ENCODE measurements around the gene GAST. TPM values are rescaled to one million over a fixed set of nuclear protein-coding genes. Genes with fewer than 3 reads are reported as not detected.

GAST gene
- total and polyA plus RNA-seq, 9 of the 15 experiments (the other 6 are each of a cell fraction or from before 2014, with no cell fraction given): not detected

DNA sequence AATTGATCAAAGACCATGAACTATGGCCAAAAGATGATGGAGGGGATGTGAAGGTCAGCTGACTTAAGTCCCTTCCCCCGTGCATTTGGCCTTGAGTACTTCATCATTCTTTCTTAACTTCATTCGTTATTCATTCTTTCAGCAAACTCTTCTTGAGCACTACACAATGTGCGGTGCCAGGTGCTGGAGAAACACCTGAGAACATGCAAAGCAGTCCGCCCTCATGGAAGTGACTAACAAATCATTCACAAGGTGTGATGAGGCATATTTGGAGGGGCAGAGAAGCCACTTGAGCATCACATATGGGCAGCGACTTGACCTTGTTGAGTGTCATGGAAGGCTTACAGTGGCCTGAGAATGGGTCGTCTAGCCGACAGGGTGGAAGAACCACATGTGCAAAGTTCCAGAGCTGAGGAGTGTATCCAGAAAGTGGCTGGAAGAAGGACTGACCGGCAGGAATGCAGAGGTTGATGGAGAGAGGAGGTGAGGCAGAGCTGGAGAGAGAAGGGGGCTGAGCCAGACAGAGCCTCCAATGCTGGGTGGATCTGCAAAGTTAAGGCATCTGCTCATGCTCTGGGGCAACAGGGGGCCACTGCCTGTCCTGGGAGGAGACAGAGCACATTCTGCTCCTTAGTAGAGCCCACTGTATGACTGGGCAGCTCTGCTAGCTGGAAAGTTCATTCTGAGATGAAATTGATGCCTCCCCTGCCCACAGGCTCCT is 48.5 kb upstream of the GAST start:
- no peak overlapping the region for H3K4me2 ChIP-seq (ENCODE audit: insufficient read depth, low read length)
- ATAC-seq (no peak), DNase-seq (ENCODE audit: extremely low read depth in 1 of 4, low spot score in 3 of 4) (no peak), FAIRE-seq (no peak)
- no TSS peak for BruUV-seq (replicated peaks)
- intact Hi-C loops (cut with micrococcal nuclease) (loop anchor here (5.0 to 10.0 kb wide), 2 partner anchors 179 to 1046 kb away; partner anchors contain the start of genes KRT35 and KRT36), in situ Hi-C loops (cut with MboI) (loop anchor here (5.0 to 25.0 kb wide), 4 partner anchors 116 to 1051 kb away; no protein-coding TSS in a partner anchor)
- H3K4me3 ChIP-seq: no peak overlapping the region
- H3K27ac ChIP-seq (ENCODE audit: extremely low read depth, low read depth, low read length): no peak overlapping the region
- TF ChIP-seq ARNT (IDR thresholded peaks at IDR 0.05) (no peak), ADNP (tag; IDR thresholded peaks at IDR 0.05) (no peak), MCM5 (IDR thresholded peaks at IDR 0.05; ENCODE audit: low read depth) (no peak), GTF2A2 (tag; IDR thresholded peaks at IDR 0.05) (no peak), ZFP36 (IDR thresholded peaks at IDR 0.05; ENCODE audit: low read depth, low read length, partially characterized antibody) (no peak), POLR2AphosphoS5 (IDR thresholded peaks at IDR 0.05; ENCODE audit: control insufficient read depth, insufficient read depth, low read depth, low read length) (no peak), TSC22D4 (tag; IDR thresholded peaks at IDR 0.05) (no peak), ZNF79 (CRISPR knock-in tag; IDR thresholded peaks at IDR 0.05; ENCODE audit: low read depth) (no peak), RFX7 (CRISPR knock-in tag; IDR thresholded peaks at IDR 0.05) (no peak)
- TF ChIP-seq, protein P1, sequence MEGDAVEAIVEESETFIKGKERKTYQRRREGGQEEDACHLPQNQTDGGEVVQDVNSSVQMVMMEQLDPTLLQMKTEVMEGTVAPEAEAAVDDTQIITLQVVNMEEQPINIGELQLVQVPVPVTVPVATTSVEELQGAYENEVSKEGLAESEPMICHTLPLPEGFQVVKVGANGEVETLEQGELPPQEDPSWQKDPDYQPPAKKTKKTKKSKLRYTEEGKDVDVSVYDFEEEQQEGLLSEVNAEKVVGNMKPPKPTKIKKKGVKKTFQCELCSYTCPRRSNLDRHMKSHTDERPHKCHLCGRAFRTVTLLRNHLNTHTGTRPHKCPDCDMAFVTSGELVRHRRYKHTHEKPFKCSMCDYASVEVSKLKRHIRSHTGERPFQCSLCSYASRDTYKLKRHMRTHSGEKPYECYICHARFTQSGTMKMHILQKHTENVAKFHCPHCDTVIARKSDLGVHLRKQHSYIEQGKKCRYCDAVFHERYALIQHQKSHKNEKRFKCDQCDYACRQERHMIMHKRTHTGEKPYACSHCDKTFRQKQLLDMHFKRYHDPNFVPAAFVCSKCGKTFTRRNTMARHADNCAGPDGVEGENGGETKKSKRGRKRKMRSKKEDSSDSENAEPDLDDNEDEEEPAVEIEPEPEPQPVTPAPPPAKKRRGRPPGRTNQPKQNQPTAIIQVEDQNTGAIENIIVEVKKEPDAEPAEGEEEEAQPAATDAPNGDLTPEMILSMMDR (IDR thresholded peaks at IDR 0.05 in 2 of 3, conservative IDR thresholded peaks at IDR 0.05 in 1 of 3; ENCODE audit: insufficient read depth in 2 of 3, low read depth in 1 of 3, low read length in 3 of 3): no peak
- TF ChIP-seq, protein P2, sequence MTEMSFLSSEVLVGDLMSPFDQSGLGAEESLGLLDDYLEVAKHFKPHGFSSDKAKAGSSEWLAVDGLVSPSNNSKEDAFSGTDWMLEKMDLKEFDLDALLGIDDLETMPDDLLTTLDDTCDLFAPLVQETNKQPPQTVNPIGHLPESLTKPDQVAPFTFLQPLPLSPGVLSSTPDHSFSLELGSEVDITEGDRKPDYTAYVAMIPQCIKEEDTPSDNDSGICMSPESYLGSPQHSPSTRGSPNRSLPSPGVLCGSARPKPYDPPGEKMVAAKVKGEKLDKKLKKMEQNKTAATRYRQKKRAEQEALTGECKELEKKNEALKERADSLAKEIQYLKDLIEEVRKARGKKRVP (CRISPR knock-in tag; IDR thresholded peaks at IDR 0.05): no peak
- ChIA-PET POLR2A (interaction anchor here (0.7 to 12.5 kb wide), 8 partner anchors 15 to 859 kb away, joined by 3 to 124 read pairs (median 4); partner anchors contain the start of gene EIF1), CTCF (ENCODE audit: low intra/inter-chr PET ratio) (interaction anchor here (0.6 to 7.4 kb wide), 19 partner anchors 15 to 1305 kb away, joined by 3 to 135 read pairs (median 6); partner anchors contain the start of gene KRT28)
- H3K27me3 ChIP-seq (ENCODE audit: control insufficient read depth in 2 of 2, insufficient read depth in 2 of 2, low read length in 2 of 2): no peaks in the 10 kb centered on the region
- H2AFZ ChIP-seq (ENCODE audit: low read depth, low read length): no peak overlapping the region
- no peaks in the 10 kb centered on the region for H3K36me3 ChIP-seq (ENCODE audit: control insufficient read depth, insufficient read depth, low read length)
- H4K20me1 ChIP-seq (replicated peaks; ENCODE audit: control insufficient read depth, insufficient read depth, low read length): no peaks in the 10 kb centered on the region
- H3K4me1 ChIP-seq (replicated peaks in 1 of 2; ENCODE audit: control insufficient read depth in 2 of 2, insufficient read depth in 2 of 2, low read length in 2 of 2): peaks cover 35 to 59% of the 10 kb centered on the region in 2 experiments
- peak overlapping the region in 1 of 2 experiments; percentile 69; a peak in 1 of 4 replicates for H3K9ac ChIP-seq (ENCODE audit: insufficient read depth in 1 of 2, low read depth in 2 of 2, low read length in 2 of 2)
- H3K9me1 ChIP-seq (ENCODE audit: control insufficient read depth, insufficient read depth, low read length): peaks cover 2% of the 10 kb centered on the region
- no peaks in the 10 kb centered on the region for H3K9me3 ChIP-seq (replicated peaks; ENCODE audit: control insufficient read depth, insufficient read depth, low read depth, low read length)
- WGBS (ENCODE audit: insufficient coverage, low coverage, missing lambda C conversion rate): 36% methylated on average over 8 of the region's 8 CpGs
- no peaks in the 10 kb centered on the region; the same call in 2 of the 3 replicates for H3K79me2 ChIP-seq (ENCODE audit: control insufficient read depth, insufficient read depth, low read length)
